Esophagus (tissue), 2 donors: ENCODE data around the gene PKP1. TPM values are rescaled to one million over a fixed set of nuclear protein-coding genes. Genes with fewer than 3 reads are reported as not detected.

ENCODE experiments used
- H3K27ac ChIP-seq, 2 donors: one replicate each; pipeline ENCODE4 v1.5.1; 2013; ENCODE audit warnings: low read depth in 2 of 2, mild to moderate bottlenecking in 2 of 2, inconsistent platforms in 1 of 2, low read length in 1 of 2, moderate library complexity in 1 of 2
- H3K27me3 ChIP-seq, 2 donors: one replicate each; pipeline ENCODE4 v1.6.1; 2013; ENCODE audit warnings: low read length in 2 of 2, control low read depth in 1 of 2, mild to moderate bottlenecking in 1 of 2; ENCODE audit not compliant: insufficient read depth in 2 of 2, control insufficient read depth in 1 of 2
- H3K36me3 ChIP-seq, 2 donors: one replicate each; pipeline ENCODE4 v1.6.1; 2013; ENCODE audit warnings: low read length in 1 of 2; ENCODE audit not compliant: control insufficient read depth in 2 of 2, insufficient read depth in 2 of 2
- H3K4me1 ChIP-seq, 2 donors: one replicate each; pipeline ENCODE4 v1.6.1; 2013; ENCODE audit warnings: low read length in 1 of 2; ENCODE audit not compliant: control insufficient read depth in 2 of 2, insufficient read depth in 2 of 2
- H3K4me3 ChIP-seq, 2 donors: one replicate each; pipeline ENCODE4 v1.5.1; 2013; ENCODE audit warnings: low read length in 2 of 2, mild to moderate bottlenecking in 2 of 2, low read depth in 1 of 2, moderate library complexity in 1 of 2
- H3K9me3 ChIP-seq, 2 donors: one replicate each; pipeline ENCODE4 v1.6.1; 2013; ENCODE audit warnings: mild to moderate bottlenecking in 2 of 2, low read depth in 1 of 2, low read length in 1 of 2, moderate library complexity in 1 of 2; ENCODE audit not compliant: control insufficient read depth in 2 of 2, insufficient read depth in 1 of 2
- WGBS, 2 donors: extraction: QIAGEN DNeasy Blood & Tissue Kit; methylation state at CpG; one replicate each; pipeline ENCODE4 v1.1.7; 2013; 5-methylcytosine and 5-hydroxymethylcytosine counted together
- polyA plus RNA-seq, 2 donors: library from polyadenylated mRNA; stranded (reverse); fragments of 200-250 nt; gene quantifications; one replicate each; pipeline ENCODE4 v1.2.3, GENCODE V29; 2013
- donor health status: healthy with polysubstance abuse.
- donor health status: Bipolar disorder and iron deficiency.

PKP1 gene
- polyA plus RNA-seq, 2 donors, result 124 to 282 TPM

DNA sequence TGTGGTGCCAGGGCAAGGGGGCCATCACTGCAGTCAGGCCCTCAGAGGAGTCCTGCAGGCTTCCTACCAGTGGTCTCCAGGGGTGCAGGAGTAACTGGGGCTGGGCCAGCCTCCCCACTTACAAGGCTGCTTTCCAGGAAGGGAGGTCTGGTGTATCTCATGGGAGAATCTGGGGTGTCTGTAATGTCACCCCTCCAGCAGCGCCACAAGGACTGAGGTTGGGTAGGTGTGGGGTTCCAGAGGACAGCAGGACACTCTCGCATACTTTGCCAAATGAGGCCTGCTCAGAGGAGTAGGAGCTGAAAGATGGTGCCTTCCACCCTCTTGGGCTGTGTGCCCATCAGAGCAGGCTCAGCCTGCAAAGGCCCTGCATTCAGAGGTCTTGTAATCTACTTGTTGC is 47.2 kb downstream of the PKP1 start:
- Histone ChIP-seq H3K4me1 (peaks cover 0 to 22% of the 10 kb centered on the region in 2 donors), H3K27me3 (no peaks in the 10 kb centered on the region), H3K9me3 (no peaks in the 10 kb centered on the region), H3K27ac (peak overlapping the region in 1 of 2 donors; percentile 14), H3K36me3 (peaks cover 0 to 44% of the 10 kb centered on the region in 2 donors), H3K4me3 (no peak overlapping the region)
- whole genome bisulfite sequencing, 2 donors, result 93 to 96% methylated on average over 2 of the region's 2 CpGs

DNA sequence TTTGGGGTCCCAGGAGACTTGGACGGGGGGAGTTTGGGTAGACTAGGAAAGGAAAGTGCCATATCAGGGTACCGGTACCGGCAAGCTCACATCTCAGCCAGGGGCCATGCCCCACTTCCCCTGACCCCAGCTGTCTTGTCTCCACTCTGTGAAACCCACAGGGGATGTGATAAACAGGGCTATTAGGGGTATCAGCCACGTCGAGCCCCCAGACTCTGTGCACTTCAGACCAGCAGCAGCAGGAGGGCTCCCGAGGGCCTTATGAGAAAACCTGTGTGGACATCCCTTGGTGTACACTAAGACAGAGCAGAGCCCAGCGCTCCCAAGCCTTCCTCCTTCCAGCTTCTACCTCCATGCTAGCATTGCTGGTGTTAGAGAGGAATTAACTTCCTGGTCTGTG is 47.9 kb downstream of the PKP1 start:
- 79 to 91% methylated on average over 7 of the region's 7 CpGs for WGBS, 2 donors
- Histone ChIP-seq H3K9me3 (no peaks in the 10 kb centered on the region), H3K4me3 (no peak overlapping the region), H3K27me3 (no peaks in the 10 kb centered on the region), H3K4me1 (peaks cover 0 to 24% of the 10 kb centered on the region in 2 donors), H3K36me3 (peaks cover 0 to 38% of the 10 kb centered on the region in 2 donors), H3K27ac (no peak overlapping the region)

GRCh38 chr1:201332021-201332420 is 48.7 kb downstream of the PKP1 start:
- 91 to 93% methylated on average over 8 of the region's 8 CpGs for WGBS, 2 donors
- Histone ChIP-seq H3K4me1 (peaks cover 0 to 21% of the 10 kb centered on the region in 2 donors), H3K27ac (peak overlapping the region; percentile 14 to 50), H3K36me3 (peaks cover 0 to 30% of the 10 kb centered on the region in 2 donors), H3K27me3 (no peaks in the 10 kb centered on the region), H3K4me3 (no peak overlapping the region), H3K9me3 (no peaks in the 10 kb centered on the region)

DNA sequence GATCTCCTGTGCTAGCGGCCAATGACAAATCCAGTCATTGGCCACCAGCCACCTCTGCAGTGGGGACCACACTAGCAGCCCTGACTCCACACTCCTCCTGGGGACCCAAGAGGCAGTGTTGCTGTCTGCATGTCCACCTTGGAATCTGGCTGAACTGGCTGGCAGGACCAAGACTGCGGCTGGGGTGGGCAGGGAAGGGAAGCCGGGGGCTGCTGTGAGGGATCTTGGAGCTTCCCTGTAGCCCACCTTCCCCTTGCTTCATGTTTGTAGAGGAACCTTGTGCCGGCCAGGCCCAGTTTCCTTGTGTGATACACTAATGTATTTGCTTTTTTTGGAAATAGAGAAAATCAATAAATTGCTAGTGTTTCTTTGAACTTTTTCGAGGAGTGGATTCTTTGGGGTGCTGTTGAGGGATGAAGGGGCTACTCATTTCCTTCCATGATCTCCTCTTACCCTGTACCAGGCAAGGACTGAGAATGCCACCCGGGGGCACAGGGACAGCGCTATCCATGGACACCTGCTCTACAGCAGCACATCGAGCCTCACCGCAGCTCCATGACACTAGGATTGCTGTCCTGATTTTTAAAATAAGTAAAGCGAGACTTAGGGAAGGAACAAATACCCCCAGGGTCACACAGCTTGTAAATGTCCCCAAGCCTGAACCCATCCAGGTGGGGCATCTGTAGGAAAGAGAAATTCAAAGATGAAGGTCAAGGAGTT is 49.5 kb downstream of the PKP1 start:
- peaks cover 0 to 27% of the 10 kb centered on the region in 2 donors for H3K36me3 ChIP-seq
- peaks cover 0 to 17% of the 10 kb centered on the region in 2 donors for H3K4me1 ChIP-seq
- H3K4me3 ChIP-seq, result no peak overlapping the region
- no peaks in the 10 kb centered on the region for H3K9me3 ChIP-seq
- no peaks in the 10 kb centered on the region for H3K27me3 ChIP-seq
- H3K27ac ChIP-seq, result peak overlapping the region in 1 of 2 donors; percentile 54
- 92 to 93% methylated on average over 10 of the region's 10 CpGs for WGBS, 2 donors

GRCh38 chr1:201334325-201335173 is 51.2 kb downstream of the PKP1 start:
- H3K4me3 ChIP-seq, result no peak overlapping the region
- peaks cover 0 to 10% of the 10 kb centered on the region in 2 donors for H3K4me1 ChIP-seq
- no peaks in the 10 kb centered on the region for H3K9me3 ChIP-seq
- peaks cover 0 to 15% of the 10 kb centered on the region in 2 donors for H3K36me3 ChIP-seq
- H3K27ac ChIP-seq, result peak overlapping the region; percentile 61 to 92
- H3K27me3 ChIP-seq, result no peaks in the 10 kb centered on the region
- WGBS, 2 donors, result 54 to 57% methylated on average over 11 of the region's 11 CpGs

GRCh38 chr1:201335174-201335870 is 52.0 kb downstream of the PKP1 start:
- Histone ChIP-seq H3K4me3 (no peak overlapping the region), H3K27ac (peak overlapping the region; percentile 61 to 92), H3K36me3 (peaks cover 0 to 14% of the 10 kb centered on the region in 2 donors), H3K4me1 (peaks cover 0 to 10% of the 10 kb centered on the region in 2 donors), H3K9me3 (no peaks in the 10 kb centered on the region), H3K27me3 (no peaks in the 10 kb centered on the region)
- 52 to 63% methylated on average over 10 of the region's 10 CpGs for WGBS, 2 donors

DNA sequence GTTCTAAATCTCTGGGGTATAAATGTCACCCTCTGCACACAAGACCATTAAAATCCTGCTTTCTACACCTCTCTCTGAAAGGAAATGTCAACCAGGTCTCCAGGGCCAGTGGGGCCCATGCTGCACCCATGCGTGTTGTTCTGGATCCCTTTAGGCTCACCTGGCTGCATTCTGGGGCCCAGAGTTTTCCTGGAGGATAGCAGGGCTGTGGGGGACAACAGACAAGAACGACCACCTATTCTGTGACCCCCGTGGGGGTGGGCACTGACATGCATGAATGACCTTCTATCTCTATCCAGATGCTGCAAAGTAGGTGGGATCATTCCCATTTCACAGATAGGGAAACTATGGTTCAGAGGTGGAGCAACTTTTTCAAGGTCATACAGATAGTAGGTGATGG is 52.6 kb downstream of the PKP1 start:
- Histone ChIP-seq H3K4me3 (no peak overlapping the region), H3K27ac (peak overlapping the region; percentile 38 to 72), H3K4me1 (peaks cover 0 to 10% of the 10 kb centered on the region in 2 donors), H3K27me3 (no peaks in the 10 kb centered on the region), H3K36me3 (peaks cover 0 to 9% of the 10 kb centered on the region in 2 donors), H3K9me3 (no peaks in the 10 kb centered on the region)
- 65 to 66% methylated on average over 3 of the region's 3 CpGs for WGBS, 2 donors

DNA sequence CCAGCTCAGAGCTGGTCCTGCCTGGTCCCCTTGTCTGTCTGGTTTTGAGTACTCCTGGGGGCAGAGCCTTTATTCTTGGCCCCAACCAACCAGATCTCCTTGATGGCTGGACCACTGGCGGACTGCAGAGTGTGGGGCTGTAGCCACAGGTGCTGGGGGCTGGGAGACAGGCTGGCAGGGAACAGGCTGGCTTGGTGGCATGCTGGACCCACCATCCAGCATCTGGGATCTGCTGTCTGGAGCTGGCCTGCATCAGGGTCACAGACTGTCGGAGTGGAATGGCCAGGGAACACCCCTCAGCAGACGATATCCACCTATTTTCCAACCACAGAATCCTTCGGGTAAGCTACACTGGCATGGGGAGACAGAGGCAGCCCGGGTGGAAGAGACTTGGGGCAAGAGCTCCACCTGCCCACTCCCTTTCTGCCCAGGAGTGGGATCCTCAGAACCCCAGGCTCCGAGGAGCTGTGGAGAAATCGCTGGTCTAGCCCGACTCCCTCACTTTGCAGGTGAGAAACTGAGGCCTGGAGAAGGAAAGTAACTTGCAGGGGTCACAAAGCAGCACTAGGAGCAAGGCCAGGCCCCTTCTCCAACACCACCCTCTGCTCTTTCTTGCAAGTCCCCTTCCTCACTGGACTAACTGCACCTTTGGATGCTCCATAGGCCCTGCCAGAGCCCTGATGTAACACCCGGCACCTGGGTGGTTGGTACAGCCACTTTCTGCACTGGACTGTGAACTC is 53.6 kb downstream of the PKP1 start:
- Histone ChIP-seq H3K27me3 (no peaks in the 10 kb centered on the region), H3K27ac (peak overlapping the region; percentile 24 to 44), H3K4me3 (no peak overlapping the region), H3K4me1 (peaks cover 0 to 10% of the 10 kb centered on the region in 2 donors), H3K36me3 (no peaks in the 10 kb centered on the region), H3K9me3 (no peaks in the 10 kb centered on the region)
- WGBS, 2 donors, result 82 to 92% methylated on average over 9 of the region's 9 CpGs

DNA sequence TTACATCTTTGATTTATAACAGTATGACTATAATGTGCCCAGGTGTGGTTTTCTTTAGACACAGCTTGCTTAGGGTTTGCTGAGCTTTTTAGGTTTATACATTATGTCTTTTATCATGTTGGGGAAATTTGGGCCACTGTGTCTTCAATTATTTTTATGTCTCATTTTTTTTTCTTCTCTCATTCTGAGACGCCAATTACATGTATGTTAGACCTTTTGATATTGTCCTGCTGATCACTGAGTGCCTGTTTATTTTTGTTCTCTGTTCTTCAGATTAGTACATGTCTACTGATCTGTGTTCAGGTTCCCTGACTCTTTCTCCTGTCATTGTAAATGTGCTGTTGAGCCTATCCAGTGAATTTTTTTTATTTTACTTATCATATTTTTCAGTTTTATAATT is 58.1 kb downstream of the PKP1 start:
- Histone ChIP-seq H3K9me3 (no peaks in the 10 kb centered on the region), H3K4me1 (peaks cover 0 to 27% of the 10 kb centered on the region in 2 donors), H3K27ac (no peak overlapping the region), H3K27me3 (no peaks in the 10 kb centered on the region), H3K36me3 (no peaks in the 10 kb centered on the region), H3K4me3 (no peak overlapping the region)
- WGBS, 2 donors, result 75 to 88% methylated on average over 1 of the region's 1 CpG
